NCI-H1694 (cell line): ENCODE data around the gene SPTBN4.
"Not testable (repeated sequence)": the region's sequence is repeated elsewhere in the genome, so short reads cannot be mapped to it uniquely, and the experiment has no call there.

Experiments used
- DNase-seq: peaks from one replicate; lab custom pipeline; 2025; lab: John Stamatoyannopoulos, UW

Gene SPTBN4

DNA sequence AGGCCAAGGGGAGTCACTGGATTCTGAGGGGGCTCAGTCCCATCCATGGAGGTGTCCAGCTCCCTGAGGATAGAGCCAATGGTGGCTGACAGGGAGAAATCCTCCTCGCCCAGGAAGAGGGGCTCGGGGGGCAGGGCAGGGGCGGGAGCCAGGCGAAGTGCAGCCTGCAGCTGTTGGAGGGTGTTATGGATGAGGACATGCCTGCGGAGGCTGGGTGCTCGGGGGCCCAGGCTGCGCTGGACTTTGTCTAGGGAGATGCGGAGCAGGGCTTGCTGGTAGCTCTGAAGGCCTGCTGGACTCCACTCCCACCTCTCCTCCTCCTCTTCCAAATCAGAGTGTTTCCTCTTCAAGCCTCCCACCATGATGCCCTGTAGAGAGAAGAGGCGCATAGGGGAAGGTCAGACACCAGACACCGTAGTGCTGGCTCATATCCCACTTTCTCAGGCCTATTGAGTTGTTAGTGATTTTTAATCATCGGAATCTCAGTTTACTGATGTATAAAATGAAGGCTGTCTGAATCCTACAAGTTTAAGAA, 25.0 kb upstream of the SPTBN4 start:
- DNase-seq: no peak

DNA sequence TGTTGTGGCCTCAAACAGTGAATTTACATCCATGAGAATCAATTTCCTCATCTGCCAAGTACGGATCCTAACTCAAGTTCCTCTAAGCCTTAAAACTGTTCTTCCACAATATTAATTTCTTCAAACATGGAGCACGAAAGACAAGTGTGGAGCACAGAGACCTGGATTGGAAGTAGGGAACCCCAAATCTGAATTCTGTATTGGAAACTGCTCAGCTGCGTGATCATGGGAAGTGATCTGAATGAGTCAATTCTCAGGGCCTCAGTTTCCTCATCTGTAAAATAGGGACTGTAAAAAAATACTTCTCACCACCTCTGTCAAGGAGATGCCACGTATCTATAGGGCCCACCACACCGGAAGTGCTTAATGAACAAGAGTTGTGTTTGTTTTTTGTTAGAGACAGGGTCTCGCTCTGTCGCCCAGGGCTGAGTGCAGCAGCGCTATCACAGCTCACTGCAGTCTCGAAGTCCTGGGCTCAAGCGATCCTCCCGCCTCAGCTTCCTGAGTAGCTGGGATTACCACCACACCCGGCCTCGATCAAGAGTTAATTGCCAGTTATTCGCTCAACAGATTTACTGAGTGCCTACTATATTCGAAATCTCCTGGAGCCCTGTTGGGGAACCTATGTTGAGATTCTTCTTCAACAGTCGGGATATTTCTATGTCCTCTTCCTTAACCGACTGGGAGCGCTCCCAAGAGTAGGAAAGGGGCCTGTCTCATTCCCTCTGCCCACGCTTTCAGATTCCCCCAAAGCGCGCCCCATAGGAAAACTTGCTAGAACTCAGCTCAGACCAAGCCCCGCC, 24.3 kb upstream of the SPTBN4 start:
- DNase-seq: no peak

DNA sequence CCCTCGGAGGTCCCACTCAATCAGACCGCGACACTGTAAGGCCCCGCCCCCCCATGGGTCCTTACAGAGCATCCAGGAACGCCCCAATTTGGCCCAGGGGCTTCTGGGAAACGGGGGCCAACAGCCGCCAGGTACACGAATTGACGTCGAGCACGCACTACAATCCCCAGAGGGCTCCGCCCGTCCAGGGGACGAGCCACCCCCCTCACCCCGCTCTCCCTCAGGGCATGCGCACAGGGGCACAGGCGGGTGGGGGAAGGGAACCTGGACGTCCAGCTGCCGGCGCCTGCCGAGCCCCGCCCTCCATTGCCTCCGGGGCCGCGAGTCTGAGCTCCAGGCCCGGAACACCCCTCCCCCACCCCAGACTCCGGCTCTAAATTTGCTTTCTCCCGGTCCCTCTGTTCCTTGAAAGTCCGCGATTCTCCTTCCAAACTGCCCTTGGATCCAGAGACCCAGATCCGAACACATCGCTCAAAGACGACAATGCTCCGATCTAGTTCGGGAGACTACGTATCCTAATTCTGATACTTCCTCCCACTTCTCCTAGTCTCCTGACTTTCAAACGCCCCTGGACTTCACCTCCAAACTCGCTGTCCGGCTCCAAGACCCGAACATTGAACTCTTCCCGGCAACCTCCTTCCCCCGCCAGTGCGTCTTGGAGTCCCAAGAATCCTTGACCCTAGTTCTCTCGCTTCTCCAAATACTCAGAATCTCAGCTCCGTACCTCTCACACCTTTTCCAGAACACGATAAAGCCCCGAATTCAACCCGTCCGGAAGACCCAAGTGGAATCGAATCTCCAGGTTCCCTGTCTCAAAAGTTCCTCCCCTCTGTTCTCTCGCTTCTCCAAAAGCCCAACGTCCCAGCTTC, 23.4 kb upstream of the SPTBN4 start:
- peak; percentile 99 for DNase-seq

DNA sequence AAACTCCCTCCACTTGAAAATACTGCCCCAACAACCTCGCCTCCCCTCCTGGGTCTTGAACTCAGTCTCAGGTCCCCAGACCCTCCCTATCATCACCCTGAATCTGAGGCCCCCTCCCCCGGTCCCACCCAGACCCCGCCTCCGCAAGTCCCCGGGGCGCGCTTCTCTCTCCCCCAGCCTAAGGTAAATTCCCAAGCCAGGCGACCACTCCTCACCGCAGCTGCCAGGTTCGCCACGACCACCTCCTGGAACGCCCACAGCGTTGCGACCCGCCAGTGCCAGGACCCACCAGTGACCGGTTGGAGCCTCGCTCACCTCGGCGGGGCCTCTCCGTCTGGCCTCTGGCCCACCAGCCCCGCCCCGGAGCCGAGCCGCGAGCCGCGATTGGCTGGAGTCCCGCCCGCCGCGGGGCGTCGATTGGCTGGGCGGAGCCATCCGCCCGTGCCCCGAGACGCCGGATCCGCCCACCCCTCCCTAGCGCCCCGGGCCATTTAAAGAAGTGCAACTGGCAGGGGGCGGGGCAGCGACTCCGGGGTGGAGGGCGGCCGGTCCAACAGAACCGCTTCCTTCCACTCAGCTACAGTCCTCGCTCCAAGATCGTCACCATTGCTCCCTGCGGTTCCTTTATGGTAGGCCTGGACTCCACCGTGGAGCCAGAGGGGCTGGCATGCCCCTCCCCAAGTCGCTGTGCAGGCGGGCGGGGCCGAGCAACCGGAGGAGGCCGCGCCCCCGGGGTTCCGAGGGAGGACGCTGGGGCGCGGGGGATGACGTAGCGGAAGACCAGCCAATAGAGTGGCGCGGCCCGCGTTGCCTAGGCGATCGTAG, 22.6 kb upstream of the SPTBN4 start, which contains the start of gene SERTAD3:
SERTAD3 (minus strand) TSS at position 336 of the 825 bp plus-strand sequence. CDS start 2,255 bp downstream, outside the sequence.
- peak; percentile 94 for DNase-seq

DNA sequence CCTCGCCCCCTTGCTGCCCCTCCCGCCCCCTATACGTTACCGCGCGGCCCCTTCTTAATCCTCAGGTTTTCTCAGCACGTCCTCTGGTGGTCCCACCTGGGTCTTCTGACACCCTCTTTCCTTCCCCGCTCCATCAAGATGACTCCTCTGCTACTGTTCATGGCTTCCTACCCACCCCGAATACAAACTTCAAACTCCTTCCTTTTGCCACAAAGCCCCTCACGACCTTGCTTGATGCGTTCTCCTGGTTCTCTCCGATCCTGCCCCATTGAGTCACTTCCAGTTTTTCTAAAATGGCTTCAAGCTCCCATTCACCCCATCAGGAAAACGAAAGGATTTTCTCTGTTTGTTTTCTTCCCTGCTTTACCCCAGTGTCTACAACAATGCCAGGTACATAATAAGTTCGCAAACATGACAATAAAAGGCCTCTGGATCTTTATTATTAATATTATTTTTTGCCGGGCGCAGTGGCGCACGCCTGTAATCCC, 21.9 kb upstream of the SPTBN4 start:
- no peak for DNase-seq

DNA sequence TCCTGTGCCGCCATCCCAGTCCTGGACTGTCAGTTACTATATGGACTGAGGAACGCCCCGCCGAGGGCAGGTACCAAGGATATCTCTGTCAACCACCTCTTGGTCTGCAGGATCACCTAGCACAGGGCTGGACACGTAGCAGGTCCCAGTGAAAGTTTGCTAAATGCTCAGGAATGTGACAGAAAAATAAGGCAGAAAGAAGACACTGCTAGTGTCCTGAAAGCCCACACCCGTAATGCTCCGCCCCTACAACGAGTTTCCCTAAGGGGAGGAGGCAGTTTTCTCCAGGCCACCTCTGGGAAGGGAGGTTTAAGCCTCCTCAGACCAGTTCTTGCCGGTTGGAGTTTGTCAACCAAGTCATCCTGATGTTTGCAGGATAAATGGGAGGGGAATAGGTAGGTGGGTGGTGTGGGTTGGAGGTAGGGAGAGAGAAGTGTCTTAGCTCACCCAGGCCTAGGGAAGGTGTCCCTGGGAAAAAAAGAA, 21.0 kb upstream of the SPTBN4 start:
- DNase-seq: no peak

DNA sequence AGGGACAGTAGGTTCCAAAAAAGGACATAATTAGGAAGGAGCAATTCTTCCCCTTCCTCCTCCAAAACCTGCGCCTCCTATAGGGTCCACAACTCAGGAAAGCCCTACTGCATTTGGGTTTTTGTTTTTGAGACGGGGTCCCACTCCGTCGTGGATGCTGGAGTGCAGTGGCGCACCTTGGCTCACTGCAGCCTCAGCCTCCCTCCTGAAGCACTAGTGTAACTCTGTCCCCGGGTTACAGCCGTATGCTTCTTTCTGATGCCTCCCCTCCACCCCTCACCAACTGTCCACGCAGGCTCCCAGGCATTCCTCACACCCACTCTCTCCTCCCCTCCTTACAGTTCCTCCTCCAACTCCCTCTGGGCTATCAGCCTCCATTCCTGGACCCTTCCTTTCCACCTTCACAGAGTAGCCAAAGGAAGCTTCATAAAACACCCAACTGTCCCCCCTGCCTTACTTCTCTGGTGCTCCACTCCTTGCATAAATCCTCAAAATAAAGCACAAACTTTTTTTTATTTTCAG, 20.5 kb upstream of the SPTBN4 start:
- no peak for DNase-seq

DNA sequence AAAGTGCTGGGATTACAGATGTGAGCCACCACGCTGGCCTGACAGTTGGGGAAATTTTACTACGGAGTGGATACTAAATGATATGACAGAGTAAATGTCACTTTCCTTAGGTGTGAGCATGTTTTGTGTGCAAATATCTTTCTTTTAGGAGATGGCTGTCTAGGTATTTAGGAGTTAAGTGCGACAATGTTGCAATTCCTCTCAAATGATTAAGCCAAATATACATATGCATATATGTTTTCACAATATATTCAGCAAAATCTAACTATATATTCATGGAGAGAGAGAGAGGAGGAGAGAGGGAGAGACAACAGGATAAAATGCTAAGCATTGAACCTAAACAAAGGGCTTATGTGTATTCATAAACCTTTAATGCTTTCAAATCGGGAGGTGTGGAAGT, 17.3 kb upstream of the SPTBN4 start:
- DNase-seq: no peak

DNA sequence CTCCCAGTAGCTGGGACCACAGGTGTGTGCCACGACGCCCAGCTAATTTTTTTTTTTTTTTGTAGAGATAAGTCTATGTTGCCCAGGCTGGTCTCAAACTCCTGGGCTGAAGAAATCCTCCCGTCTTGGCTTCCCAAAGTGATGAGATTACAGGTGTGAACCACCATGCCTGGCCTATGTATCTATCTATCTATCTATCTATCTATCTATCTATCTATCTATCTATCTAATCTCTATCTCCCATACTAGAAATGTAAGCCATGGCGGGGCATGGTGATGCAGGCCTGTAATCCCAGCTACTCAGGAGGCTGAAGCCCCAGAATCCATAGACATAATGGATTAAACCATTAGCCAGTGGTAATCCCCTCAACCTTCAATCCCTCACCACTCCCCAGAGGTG, 16.1 kb upstream of the SPTBN4 start:
- no peak for DNase-seq

DNA sequence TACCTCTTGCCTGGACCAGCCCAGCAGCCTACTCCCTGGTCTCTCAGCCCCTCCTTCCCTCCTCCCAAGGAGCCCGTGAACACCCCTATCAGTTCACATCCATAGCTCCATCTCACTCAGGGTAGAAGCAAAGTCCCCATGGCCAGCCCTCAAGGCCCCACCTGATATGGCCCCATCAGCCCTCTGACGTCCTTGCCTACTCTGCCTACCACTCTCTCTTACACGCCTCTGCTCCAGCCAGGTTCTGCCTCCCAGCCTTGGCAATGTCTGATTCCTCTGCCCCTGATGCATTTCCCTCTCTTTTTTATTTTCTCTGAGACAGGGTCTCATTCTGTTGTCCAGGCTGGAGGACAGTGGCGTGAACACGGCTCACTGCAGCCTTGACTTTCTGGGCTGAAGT, 14.8 kb upstream of the SPTBN4 start:
- DNase-seq: no peak

DNA sequence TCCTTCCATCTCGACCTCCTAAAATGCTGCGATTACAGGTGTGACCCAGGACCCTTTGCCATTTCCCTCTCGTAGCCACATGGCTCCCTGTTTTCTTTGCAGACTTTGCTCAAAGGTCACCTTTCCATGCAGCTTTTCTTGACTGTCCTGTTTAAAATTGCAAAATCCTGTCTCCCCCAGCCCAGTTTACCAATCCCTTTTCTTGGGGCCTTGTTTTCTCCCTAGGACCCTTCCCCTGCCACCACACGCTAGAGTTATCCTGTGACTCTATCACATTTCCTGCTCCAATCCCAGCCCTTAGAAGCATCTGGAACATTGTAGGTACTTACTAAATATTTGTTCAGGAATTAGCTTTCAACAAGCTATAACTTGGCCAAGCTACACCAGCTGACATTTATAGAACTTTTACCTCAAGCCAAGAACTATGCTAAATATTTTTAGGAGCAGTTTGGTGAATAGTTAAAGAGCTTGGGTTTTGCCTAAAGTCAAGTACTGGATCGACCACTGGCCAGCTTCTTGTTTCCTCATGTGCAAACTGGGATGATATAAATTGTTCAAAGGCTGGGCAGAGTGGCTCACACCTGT, 13.6 kb upstream of the SPTBN4 start:
- no peak for DNase-seq

DNA sequence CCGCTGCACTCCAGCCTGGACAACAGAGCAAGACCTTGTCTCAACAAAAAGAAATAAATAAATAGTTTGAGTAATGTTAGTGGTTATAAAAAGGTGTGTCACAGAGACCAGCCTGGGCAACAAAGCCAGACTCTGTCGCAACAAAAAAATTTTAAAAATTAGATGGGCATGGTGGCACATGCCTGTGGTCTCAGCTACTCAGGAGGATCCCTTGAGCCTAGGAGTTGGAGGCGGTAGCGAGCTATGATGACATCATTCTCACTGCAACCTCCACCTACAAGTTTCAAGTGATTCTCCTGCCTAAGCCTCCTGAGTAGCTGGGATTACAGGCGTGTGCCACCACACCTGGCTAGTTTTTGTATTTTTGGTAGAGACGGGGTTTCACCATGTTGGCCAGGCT, 12.9 kb upstream of the SPTBN4 start:
- DNase-seq: not testable (repeated sequence)

DNA sequence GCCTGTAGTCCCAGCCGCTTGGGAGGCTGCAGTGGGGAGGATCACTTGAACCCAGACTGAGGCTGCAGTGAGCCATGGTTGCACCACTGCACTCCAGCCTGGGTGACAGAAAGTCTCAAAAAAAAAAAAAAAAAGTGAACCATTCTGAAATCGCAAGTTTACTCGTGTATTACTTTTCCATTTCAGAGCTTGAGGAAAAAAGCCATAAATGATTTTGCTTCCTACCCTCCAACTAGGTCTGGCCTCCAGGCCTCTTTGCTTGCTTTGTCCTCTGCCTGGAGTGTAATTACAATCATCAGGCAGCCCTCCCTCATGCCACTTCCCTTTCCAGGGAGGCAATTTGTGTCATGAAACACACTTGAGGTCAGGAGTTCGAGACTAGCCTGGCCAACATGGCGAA, 9.8 kb upstream of the SPTBN4 start:
- DNase-seq: no peak

DNA sequence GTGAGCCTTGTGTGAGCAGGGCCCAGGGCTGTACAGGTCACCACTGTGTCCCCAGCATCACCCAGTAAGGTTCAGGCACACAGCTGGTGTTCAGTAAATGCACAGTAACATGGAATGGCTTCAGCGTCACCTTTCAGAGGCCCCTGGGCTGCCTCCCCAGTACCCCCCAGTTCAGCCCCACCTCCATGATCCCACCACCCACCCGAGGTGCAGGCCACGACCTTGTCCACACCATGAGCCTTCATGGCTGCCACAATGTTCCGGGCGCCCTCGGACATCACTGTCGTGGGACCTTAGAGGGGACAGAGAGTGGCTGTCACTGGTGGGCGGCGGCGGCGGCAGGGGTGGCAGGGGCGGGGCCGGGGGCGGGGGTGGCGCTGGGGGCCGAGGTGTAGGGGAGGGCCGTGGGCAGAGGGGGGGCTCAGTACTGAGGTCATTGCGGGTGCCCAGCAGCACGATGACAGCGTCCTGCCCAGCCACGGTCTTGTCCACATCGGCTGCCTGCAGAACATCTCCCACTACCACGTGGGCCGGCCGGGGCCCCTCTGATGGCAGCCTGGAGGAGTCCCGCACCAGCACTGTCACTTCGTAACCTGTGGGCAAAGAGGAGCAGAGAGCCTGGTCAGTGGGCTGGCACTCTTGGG, 8.7 kb upstream of the SPTBN4 start:
- no peak for DNase-seq

DNA sequence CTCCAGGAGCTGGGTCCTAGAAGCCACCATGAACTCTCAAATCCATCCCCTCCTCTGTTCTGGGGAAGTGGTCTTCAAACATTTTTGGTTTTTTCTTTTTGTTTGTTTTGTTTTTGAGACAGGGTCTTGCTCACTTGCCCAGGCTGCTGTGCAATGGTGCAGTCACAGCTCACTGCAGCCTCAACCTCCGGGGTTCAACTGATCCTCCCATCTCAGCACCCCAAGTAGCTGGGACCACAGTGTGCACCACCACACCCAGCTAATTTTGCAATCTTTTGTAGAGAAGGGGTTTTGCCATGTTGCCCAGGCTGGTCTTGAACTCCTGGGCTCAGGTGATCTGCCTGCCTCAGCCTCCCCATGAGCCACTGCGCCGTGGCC, 8.2 kb upstream of the SPTBN4 start:
- DNase-seq: no peak

DNA sequence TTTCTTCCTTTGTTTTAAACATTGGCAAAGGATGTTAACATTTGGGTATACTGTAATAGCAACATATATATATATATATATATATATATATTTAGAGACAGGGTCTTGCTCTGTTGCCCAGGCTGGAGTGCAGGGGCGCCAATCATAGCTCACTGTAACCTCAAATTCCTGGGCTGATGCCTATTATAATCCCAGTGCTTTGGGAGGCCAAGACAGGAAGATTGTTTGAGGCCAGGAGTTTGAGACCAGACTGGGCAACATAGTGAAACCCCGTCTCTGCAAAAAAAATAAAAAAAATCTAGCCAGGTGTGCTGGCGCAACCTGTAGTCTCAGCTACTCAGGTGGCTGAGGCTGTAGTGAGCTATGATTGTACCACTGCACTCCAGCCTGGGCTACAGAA, 6.6 kb upstream of the SPTBN4 start:
- DNase-seq: no peak

DNA sequence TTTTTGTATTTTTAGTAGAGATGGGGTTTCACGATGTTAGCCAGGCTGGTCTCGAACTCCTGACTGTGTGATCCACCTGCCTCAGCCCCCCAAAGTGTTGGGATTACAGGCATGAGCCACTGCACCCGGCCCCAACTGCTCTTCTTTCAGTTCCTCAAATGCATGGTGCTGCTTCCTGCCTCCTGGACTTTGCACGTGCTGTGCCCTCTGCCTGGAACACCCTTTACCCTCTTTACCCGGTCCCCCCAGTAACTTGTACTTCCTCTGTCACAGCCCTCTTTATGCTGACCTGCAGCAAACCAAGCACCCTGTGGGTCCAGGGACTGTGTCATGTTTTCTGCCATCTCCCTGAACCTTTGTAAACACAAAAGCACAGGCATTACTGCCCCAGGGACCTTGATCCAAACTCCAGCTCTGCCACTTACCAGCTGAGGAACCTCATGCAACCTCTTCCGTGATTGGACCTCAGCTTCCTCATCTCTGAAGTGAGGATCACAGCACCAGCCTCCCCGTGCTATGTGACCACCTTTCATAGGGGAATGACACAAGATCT, 5.1 kb upstream of the SPTBN4 start:
- DNase-seq: no peak

DNA sequence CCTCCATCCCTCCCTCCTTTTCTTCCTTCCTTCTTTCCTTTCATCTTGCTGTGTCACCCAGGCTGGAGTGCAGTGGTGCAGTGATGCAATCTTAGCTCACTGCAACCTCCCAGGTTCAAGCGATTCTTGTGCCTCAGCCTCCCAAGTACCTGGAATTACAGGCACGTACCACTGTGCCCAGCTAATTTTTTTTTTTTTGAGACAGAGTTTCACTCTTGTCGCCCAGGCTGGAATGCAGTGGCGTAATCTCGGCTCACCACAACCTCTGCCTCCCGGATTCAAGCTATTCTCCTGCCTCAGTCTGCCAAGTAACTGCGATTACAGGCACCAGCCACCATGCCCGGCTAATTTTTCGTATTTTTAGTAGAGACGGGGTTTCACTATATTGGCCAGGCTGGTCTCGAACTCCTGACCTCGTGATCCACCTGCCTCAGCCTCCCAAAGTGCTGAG, 3.2 kb upstream of the SPTBN4 start:
- DNase-seq: not testable (repeated sequence)

DNA sequence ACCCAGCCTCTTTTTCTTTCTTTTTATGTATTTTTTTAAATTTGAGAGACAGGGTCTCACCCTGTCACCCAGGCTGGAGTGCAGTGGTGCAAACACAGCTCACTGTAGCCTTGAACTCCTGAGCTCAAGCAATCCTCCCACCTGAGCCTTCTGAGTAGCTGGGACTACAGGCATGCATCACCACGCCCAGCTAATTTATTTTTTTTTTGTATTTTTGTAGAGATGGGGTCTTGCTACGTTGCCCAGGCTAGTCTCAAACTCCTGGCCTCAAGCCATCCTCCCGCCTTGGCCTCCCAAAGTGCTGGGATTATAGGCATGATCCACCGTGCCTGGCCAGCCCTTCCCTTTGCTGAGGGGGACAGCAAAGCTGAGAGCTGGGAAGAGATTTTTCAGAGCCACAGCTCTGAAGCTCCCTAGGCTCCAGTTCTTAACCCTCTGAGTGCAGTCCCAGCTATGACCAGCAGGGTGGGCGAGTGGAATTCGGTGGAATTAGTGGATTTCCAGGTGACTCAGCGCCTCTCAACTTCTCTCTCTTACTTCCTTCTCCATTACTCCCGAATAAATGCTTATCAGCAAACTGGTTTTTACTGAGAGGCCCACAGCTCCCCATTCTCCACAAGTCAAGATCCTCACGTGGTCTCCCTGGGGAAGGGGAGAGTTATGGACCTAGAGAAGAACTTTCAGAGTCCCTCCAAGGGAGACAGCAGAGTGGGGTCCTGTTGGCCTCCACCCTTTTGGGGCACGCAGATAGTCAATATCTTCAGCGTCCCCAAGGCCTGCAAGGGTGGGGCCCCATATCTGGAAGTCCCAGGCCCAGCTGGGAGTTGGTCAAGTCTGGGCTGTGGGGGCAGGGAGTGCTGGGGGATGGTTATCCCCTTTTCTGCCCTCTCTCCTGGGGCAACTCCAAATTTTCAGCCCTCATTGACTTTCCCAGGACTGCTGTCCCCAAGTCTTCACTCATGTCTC, 2.5 kb upstream of the SPTBN4 start:
- DNase-seq: peak; percentile 85
